ENCODE data around the gene RAI14. TPM values are rescaled to one million over a fixed set of nuclear protein-coding genes. Genes with fewer than 3 reads are reported as not detected.

Gene RAI14
- total RNA-seq, 1 donor from 2014 or later = 1.1 TPM

GRCh38 chr5:34844106-34844505, 188.0 kb downstream of the RAI14 start:
- no peak for ATAC-seq (ENCODE audit: low read depth)
- intact Hi-C loops (cut with micrococcal nuclease) = no loop called here

DNA sequence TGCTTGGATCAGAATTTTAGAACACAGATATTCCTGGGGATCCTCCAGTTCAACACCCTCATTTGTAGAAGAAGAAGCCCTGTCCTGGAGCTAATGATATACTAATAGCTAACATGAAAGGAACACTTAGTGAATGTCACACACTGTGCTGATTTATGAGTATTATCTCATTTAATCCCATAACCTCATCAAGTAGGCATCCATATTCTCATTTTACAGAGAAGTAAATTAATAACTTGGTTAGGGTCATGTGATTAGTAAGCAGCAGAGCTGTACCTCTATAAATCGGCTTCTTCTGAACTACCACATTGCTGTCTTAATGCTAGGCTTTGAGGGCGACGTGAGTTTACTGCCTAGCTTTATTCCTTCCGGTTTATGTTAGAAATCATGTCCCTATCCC, 188.9 kb downstream of the RAI14 start:
- ATAC-seq (ENCODE audit: low read depth) (no peak), DNase-seq (no peak)
- Mint-ChIP-seq H3K4me1 (no peaks in the 10 kb centered on the region), H3K27ac (no peak overlapping the region), H3K27me3 (peaks cover 7% of the 10 kb centered on the region), H3K36me3 (ENCODE audit: low read depth) (no peaks in the 10 kb centered on the region), H3K9me3 (no peaks in the 10 kb centered on the region), H3K4me3 (no peak overlapping the region)
- ChIA-PET CTCF (no interaction called here), POLR2A (interaction anchor here (1.0 to 1.2 kb wide), 2 partner anchors 58 to 85 kb away, joined by 4 to 5 read pairs; partner anchors contain the start of gene DNAJC21)
- intact Hi-C loops (cut with micrococcal nuclease) = no loop called here
- TF ChIP-seq, protein P1, sequence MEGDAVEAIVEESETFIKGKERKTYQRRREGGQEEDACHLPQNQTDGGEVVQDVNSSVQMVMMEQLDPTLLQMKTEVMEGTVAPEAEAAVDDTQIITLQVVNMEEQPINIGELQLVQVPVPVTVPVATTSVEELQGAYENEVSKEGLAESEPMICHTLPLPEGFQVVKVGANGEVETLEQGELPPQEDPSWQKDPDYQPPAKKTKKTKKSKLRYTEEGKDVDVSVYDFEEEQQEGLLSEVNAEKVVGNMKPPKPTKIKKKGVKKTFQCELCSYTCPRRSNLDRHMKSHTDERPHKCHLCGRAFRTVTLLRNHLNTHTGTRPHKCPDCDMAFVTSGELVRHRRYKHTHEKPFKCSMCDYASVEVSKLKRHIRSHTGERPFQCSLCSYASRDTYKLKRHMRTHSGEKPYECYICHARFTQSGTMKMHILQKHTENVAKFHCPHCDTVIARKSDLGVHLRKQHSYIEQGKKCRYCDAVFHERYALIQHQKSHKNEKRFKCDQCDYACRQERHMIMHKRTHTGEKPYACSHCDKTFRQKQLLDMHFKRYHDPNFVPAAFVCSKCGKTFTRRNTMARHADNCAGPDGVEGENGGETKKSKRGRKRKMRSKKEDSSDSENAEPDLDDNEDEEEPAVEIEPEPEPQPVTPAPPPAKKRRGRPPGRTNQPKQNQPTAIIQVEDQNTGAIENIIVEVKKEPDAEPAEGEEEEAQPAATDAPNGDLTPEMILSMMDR (IDR thresholded peaks at IDR 0.05) = no peak

More at GRCh38 chr5:34844106-34844505, 188.0 kb downstream of the RAI14 start:
- Mint-ChIP-seq H3K4me1 (peaks cover 5% of the 10 kb centered on the region), H3K27me3 (peaks cover 5% of the 10 kb centered on the region), H3K36me3 (ENCODE audit: low read depth) (peaks cover 2% of the 10 kb centered on the region), H3K4me3 (no peak overlapping the region), H3K9me3 (no peaks in the 10 kb centered on the region), H3K27ac (no peak overlapping the region)
- ChIA-PET POLR2A (no interaction called here), CTCF (no interaction called here)
- no peak for DNase-seq
- TF ChIP-seq, protein P1 (IDR thresholded peaks at IDR 0.05) = no peak

DNA sequence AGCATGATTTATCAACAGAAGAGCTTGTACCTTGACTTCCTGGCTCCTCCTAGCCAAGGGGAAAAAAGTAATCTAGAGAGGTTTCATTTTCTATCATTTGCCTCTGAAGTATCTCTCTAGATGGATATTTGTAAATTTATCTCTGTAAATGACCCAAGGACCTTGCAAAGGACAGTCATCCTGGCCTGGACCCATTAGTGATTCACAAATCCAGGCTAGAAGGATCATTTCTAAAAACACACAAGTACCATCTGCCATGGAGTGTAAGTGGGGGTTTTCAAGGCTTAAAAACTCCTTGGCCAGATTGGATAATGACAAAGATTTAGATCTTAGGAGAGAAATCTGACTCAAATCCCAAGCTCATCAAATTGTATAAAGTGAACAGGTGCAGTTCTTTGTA, 190.9 kb downstream of the RAI14 start:
- CTCF ChIA-PET = no interaction called here
- Mint-ChIP-seq H3K27ac (no peak overlapping the region), H3K4me1 (no peaks in the 10 kb centered on the region), H3K27me3 (peaks cover 7% of the 10 kb centered on the region), H3K9me3 (no peaks in the 10 kb centered on the region), H3K4me3 (no peak overlapping the region), H3K36me3 (ENCODE audit: low read depth) (no peaks in the 10 kb centered on the region)
- DNase-seq (no peak), ATAC-seq (ENCODE audit: low read depth) (no peak)
- TF ChIP-seq, protein P1 (IDR thresholded peaks at IDR 0.05) = no peak
- intact Hi-C loops (cut with micrococcal nuclease) = no loop called here
- POLR2A ChIA-PET = no interaction called here

DNA sequence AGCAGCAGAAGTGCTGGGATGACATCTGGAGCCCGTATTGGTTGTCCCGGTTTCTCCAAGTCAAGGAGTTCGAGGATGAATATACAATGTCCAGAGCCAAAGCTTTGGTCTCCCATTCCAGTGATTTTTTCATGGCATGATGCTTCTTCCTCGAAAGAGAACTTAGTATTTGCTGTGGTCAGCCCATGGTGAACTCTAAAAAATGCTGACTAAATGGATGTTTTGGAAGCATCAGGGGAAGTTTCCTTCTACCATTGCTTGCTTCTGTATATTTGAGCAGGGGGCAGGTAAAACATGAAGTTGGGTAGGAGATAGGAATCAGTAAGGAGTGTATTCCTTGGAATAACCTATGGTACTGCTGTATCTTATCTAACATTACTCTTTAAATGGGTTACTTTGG, 191.4 kb downstream of the RAI14 start:
- H3K27ac Mint-ChIP-seq = no peak overlapping the region

DNA sequence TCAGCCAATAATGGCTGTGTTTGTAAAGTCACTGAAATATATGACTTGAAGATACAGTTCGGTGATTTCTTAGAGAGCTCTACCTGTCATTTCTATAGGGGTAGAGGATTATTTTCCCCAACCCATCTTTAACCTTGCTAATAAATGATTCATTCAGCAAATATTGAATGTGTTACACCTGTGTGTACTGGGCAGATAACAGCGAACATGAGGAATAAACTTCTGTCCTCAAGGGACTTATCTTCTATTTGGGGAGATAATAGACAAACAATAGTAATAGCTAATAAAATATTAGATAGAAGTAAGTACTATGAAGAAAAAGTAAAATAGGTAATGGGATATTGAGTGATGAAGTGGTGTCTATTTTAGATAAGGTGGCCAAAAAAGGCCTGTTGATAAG, 192.1 kb downstream of the RAI14 start:
- intact Hi-C loops (cut with micrococcal nuclease) = no loop called here
- Mint-ChIP-seq H3K27ac (no peak overlapping the region), H3K4me3 (no peak overlapping the region), H3K27me3 (peaks cover 5% of the 10 kb centered on the region), H3K4me1 (no peaks in the 10 kb centered on the region), H3K36me3 (ENCODE audit: low read depth) (no peaks in the 10 kb centered on the region), H3K9me3 (no peaks in the 10 kb centered on the region)
- DNase-seq (no peak), ATAC-seq (ENCODE audit: low read depth) (no peak)
- TF ChIP-seq, protein P1 (IDR thresholded peaks at IDR 0.05) = no peak
- ChIA-PET POLR2A (interaction anchor here (1.5 kb wide), 1 partner anchor 9 kb away, joined by 4 read pairs; the partner anchor contains the start of gene TTC23L), CTCF (no interaction called here)

More for the DNA sequence above, 191.4 kb downstream of the RAI14 start:
- no peaks in the 10 kb centered on the region for H3K4me1 Mint-ChIP-seq
- CTCF ChIA-PET = no interaction called here
- DNase-seq (no peak), ATAC-seq (ENCODE audit: low read depth) (no peak)
- peaks cover 5% of the 10 kb centered on the region for H3K27me3 Mint-ChIP-seq
- intact Hi-C loops (cut with micrococcal nuclease) = no loop called here
- no peak overlapping the region for H3K4me3 Mint-ChIP-seq
- POLR2A ChIA-PET = no interaction called here
- H3K9me3 Mint-ChIP-seq = no peaks in the 10 kb centered on the region
- H3K36me3 Mint-ChIP-seq (ENCODE audit: low read depth) = no peaks in the 10 kb centered on the region
- TF ChIP-seq, protein P1 (IDR thresholded peaks at IDR 0.05) = no peak

Data from activated B cell treated with CpG ODN at 0.5 μM for 24 hours (primary cell).